ENCODE measurements around the gene UBQLN4. TPM values are rescaled to one million over a fixed set of nuclear protein-coding genes. Genes with fewer than 3 reads are reported as not detected.

UBQLN4 gene
- 10 to 100 TPM; 19.0 to 25.5 (median 21.0) TPM for total RNA-seq
- long read RNA-seq = 0 reads

GRCh38 chr1:156053768-156054499, at the start of gene UBQLN4:
UBQLN4 (minus strand) TSS chr1:156053798; CDS start chr1:156053701, 97 bp downstream.
- WGBS (ENCODE audit: insufficient coverage, low coverage, low lambda C conversion rate, missing lambda C conversion rate) = 0% methylated on average over 14 of the region's 49 CpGs
- Histone ChIP-seq H3K9me3 (no peaks in the 10 kb centered on the region), H3K4me3 (peak within 1 kb of the TSS; percentile 75 to 100 (median 89)), H3K36me3 (no peaks in the 10 kb centered on the region), H3K4me1 (peaks cover 0 to 7% (median 2%) of the 10 kb centered on the region in 4 donors), H3K27ac (peak within 1 kb of the TSS; percentile 79 to 88 (median 82)), H3K27me3 (no peaks in the 10 kb centered on the region)
- TF ChIP-seq CTCF (IDR thresholded peaks at IDR 0.05) = peak; percentile 50 to 61 (median 52)
- no peak for TF ChIP-seq POLR2A (IDR thresholded peaks at IDR 0.05)
- peak; percentile 75 to 87 (median 81) for ATAC-seq
- intact Hi-C loops (cut with DNase I) = loop anchor here in 1 of 2 donors (10.0 kb wide), 1 partner anchor 49 kb away; no protein-coding TSS in a partner anchor
- DNase-seq = peak; percentile 92 to 94 (median 93)

- Histone ChIP-seq H3K4me1 (peaks cover 0 to 11% (median 3%) of the 10 kb centered on the region in 4 donors), H3K9me3 (no peaks in the 10 kb centered on the region), H3K27me3 (no peaks in the 10 kb centered on the region), H3K36me3 (no peaks in the 10 kb centered on the region), H3K27ac (no peak overlapping the region), H3K4me3 (no peak overlapping the region)
- DNase-seq (no peak), ATAC-seq (no peak)
- TF ChIP-seq CTCF (IDR thresholded peaks at IDR 0.05) = no peak
- TF ChIP-seq POLR2A (IDR thresholded peaks at IDR 0.05) = no peak
- intact Hi-C loops (cut with DNase I) = no loop called here
- WGBS (ENCODE audit: insufficient coverage, low coverage, low lambda C conversion rate, missing lambda C conversion rate) = 73% methylated on average over 10 of the region's 16 CpGs
These were observed 49.3 kb upstream of the UBQLN4 start for GRCh38 chr1:156102633-156103511.

- Histone ChIP-seq H3K27ac (no peak overlapping the region), H3K9me3 (no peaks in the 10 kb centered on the region), H3K27me3 (no peaks in the 10 kb centered on the region), H3K4me3 (no peak overlapping the region), H3K36me3 (no peaks in the 10 kb centered on the region), H3K4me1 (peaks cover 0 to 13% (median 3%) of the 10 kb centered on the region in 4 donors)
- no peak for DNase-seq
- TF ChIP-seq POLR2A (IDR thresholded peaks at IDR 0.05) = no peak
- TF ChIP-seq CTCF (IDR thresholded peaks at IDR 0.05) = no peak
- intact Hi-C loops (cut with DNase I) = no loop called here
- no peak for ATAC-seq
- 78% methylated on average over 6 of the region's 6 CpGs for WGBS (ENCODE audit: insufficient coverage, low coverage, low lambda C conversion rate, missing lambda C conversion rate)
These were observed 48.3 kb upstream of the UBQLN4 start for GRCh38 chr1:156101880-156102279.

- 65% methylated on average over 3 of the region's 4 CpGs for WGBS (ENCODE audit: insufficient coverage, low coverage, low lambda C conversion rate, missing lambda C conversion rate)
- Histone ChIP-seq H3K27me3 (no peaks in the 10 kb centered on the region), H3K4me3 (no peak overlapping the region), H3K9me3 (no peaks in the 10 kb centered on the region), H3K27ac (no peak overlapping the region), H3K36me3 (no peaks in the 10 kb centered on the region), H3K4me1 (peaks cover 0 to 13% (median 2%) of the 10 kb centered on the region in 4 donors)
- intact Hi-C loops (cut with DNase I) = no loop called here
- TF ChIP-seq POLR2A (IDR thresholded peaks at IDR 0.05) (no peak), CTCF (IDR thresholded peaks at IDR 0.05) (no peak)
- no peak for ATAC-seq
- DNase-seq = no peak
These were observed 46.8 kb upstream of the UBQLN4 start for GRCh38 chr1:156100205-156100995.
